NCI-H774 (cell line): ENCODE measurements around the gene RNF141.

Experiments used
- DNase-seq: peaks from one replicate; lab custom pipeline; 2025; lab: John Stamatoyannopoulos, UW

The RNF141 gene

GRCh38 chr11:10561043-10561818 is 20.2 kb upstream of the RNF141 start:
- no peak for DNase-seq

- DNase-seq: no peak
These were observed 17.3 kb upstream of the RNF141 start for GRCh38 chr11:10558288-10558687.

- no peak for DNase-seq
These were observed 15.6 kb upstream of the RNF141 start for GRCh38 chr11:10556590-10556989.

GRCh38 chr11:10551845-10552352 is 10.9 kb upstream of the RNF141 start:
- no peak for DNase-seq

- DNase-seq: no peak
These were observed 10.3 kb upstream of the RNF141 start for GRCh38 chr11:10551290-10551592.

- DNase-seq: no peak
These were observed 9.7 kb upstream of the RNF141 start for GRCh38 chr11:10550503-10551289.

- DNase-seq: no peak
These were observed 3.8 kb upstream of the RNF141 start for GRCh38 chr11:10544491-10545465.

GRCh38 chr11:10543782-10544181 is 2.8 kb upstream of the RNF141 start:
- no peak for DNase-seq

GRCh38 chr11:10542776-10543175 is 1.8 kb upstream of the RNF141 start:
- no peak for DNase-seq

- DNase-seq: no peak
These were observed 559 bp upstream of the RNF141 start for GRCh38 chr11:10541561-10541930.

- DNase-seq: no peak
These were observed 457 bp downstream of the RNF141 start for GRCh38 chr11:10540546-10540914.

GRCh38 chr11:10539339-10539738 is 1.6 kb downstream of the RNF141 start:
- no peak for DNase-seq

GRCh38 chr11:10538924-10539323 is 2.1 kb downstream of the RNF141 start:
- no peak for DNase-seq

GRCh38 chr11:10537600-10537999 is 3.4 kb downstream of the RNF141 start:
- no peak for DNase-seq

- no peak for DNase-seq
These were observed 6.7 kb downstream of the RNF141 start for GRCh38 chr11:10534316-10534715.

GRCh38 chr11:10533323-10533722 is 7.7 kb downstream of the RNF141 start:
- no peak for DNase-seq

- DNase-seq: no peak
These were observed 8.5 kb downstream of the RNF141 start for GRCh38 chr11:10532526-10532925.

GRCh38 chr11:10529279-10529678 is 11.7 kb downstream of the RNF141 start:
- no peak for DNase-seq

GRCh38 chr11:10528121-10528520 is 12.9 kb downstream of the RNF141 start:
- DNase-seq: no peak

- DNase-seq: no peak
These were observed 13.7 kb downstream of the RNF141 start for GRCh38 chr11:10526974-10527918.

- no peak for DNase-seq
These were observed 16.5 kb downstream of the RNF141 start for GRCh38 chr11:10524471-10524870.
